Measurements from ENCODE around the gene LAMB1. TPM values are rescaled to one million over a fixed set of nuclear protein-coding genes. Genes with fewer than 3 reads are reported as not detected.

Gene LAMB1
- polyA plus RNA-seq, 10 donors: 446 to 768 (median 508) TPM

GRCh38 chr7:107949443-107949935 is 53.5 kb downstream of the LAMB1 start:
- no peak for DNase-seq

- DNase-seq: peak in 1 of 3 donors; percentile 64
These were observed 54.1 kb downstream of the LAMB1 start for GRCh38 chr7:107948645-107949442.

GRCh38 chr7:107946881-107947280 is 56.1 kb downstream of the LAMB1 start:
- DNase-seq: no peak

GRCh38 chr7:107946451-107946850 is 56.5 kb downstream of the LAMB1 start:
- DNase-seq: no peak

GRCh38 chr7:107945332-107945731 is 57.6 kb downstream of the LAMB1 start:
- DNase-seq: no peak

- no peak for DNase-seq
These were observed 58.4 kb downstream of the LAMB1 start for GRCh38 chr7:107944411-107945169.

GRCh38 chr7:107943018-107943417 is 59.9 kb downstream of the LAMB1 start:
- DNase-seq: no peak

- DNase-seq: no peak
These were observed 62.0 kb downstream of the LAMB1 start for GRCh38 chr7:107940951-107941350.

- peak; percentile 41 to 74 (median 57) for DNase-seq
These were observed 63.1 kb downstream of the LAMB1 start for GRCh38 chr7:107939573-107940489.

GRCh38 chr7:107938456-107939250 is 64.3 kb downstream of the LAMB1 start:
- DNase-seq: peak in 2 of 3 donors; percentile 66 to 71

GRCh38 chr7:107937531-107937930 is 65.4 kb downstream of the LAMB1 start:
- DNase-seq: peak in 1 of 3 donors; percentile 67

- DNase-seq: no peak
These were observed 66.6 kb downstream of the LAMB1 start for GRCh38 chr7:107936312-107936711.

GRCh38 chr7:107934991-107935770 is 67.8 kb downstream of the LAMB1 start:
- peak in 1 of 3 donors; percentile 69 for DNase-seq

- no peak for DNase-seq
These were observed 69.5 kb downstream of the LAMB1 start for GRCh38 chr7:107933386-107934013.

GRCh38 chr7:107932805-107933204 is 70.2 kb downstream of the LAMB1 start:
- no peak for DNase-seq

- DNase-seq: peak in 2 of 3 donors; percentile 34 to 71
These were observed 71.0 kb downstream of the LAMB1 start for GRCh38 chr7:107931740-107932515.

GRCh38 chr7:107926481-107926880 is 76.5 kb downstream of the LAMB1 start:
- peak; percentile 58 to 78 (median 61) for DNase-seq

GRCh38 chr7:107924841-107925504 is 78.0 kb downstream of the LAMB1 start:
- no peak for DNase-seq

Data from muscle of back (tissue), 11 donors.